GM23248 (cell line): ENCODE results near the gene TRAF3.
A peak's percentile ranks its signal among the peaks of the same experiment; 100 is the strongest.

ENCODE experiments used
- EZH2 ChIP-seq: fragments of 200-600 bp; sonication (generic); IDR thresholded peaks from 2 replicates; pipeline ENCODE4 v1.6.1; 2018; ENCODE audit warnings: antibody characterized with exemption, mild to moderate bottlenecking; ENCODE audit not compliant: insufficient read depth, poor library complexity, severe bottlenecking
- EZH2phosphoT487 ChIP-seq: fragments of 200-600 bp; sonication (generic); IDR thresholded peaks from 2 replicates; pipeline ENCODE4 v1.6.1; 2018; ENCODE audit warnings: antibody characterized with exemption, moderate library complexity, mild to moderate bottlenecking, low read depth; ENCODE audit not compliant: insufficient read depth

GRCh38 chr14:102929241-102930137 is 152.2 kb downstream of the TRAF3 start:
- peak; percentile 76; the same call in 1 of the 2 replicates for TF ChIP-seq EZH2phosphoT487
- TF ChIP-seq EZH2: peak; percentile 92
